Dendritic cell treated with granulocyte-macrophage colony-stimulating factor and Interleukin-4, amounts not matched to agents 40 ng/mL and 50 ng/mL, for 4 days (primary cell): ENCODE data around the gene CCDC112.

Source experiments
- H3K27ac Mint-ChIP-seq: one replicate; pipeline ENCODE4 v1.8.0; 2022; ENCODE audit warnings: mild to moderate bottlenecking, mixed read lengths
- H3K27me3 Mint-ChIP-seq: one replicate; pipeline ENCODE4 v1.8.0; 2022; ENCODE audit warnings: mild to moderate bottlenecking, mixed read lengths
- H3K36me3 Mint-ChIP-seq: one replicate; pipeline ENCODE4 v1.8.0; 2022; ENCODE audit warnings: low read depth, mixed read lengths
- H3K4me1 Mint-ChIP-seq: one replicate; pipeline ENCODE4 v1.8.0; 2022; ENCODE audit warnings: low read depth, mixed read lengths
- H3K4me3 Mint-ChIP-seq: one replicate; pipeline ENCODE4 v1.8.0; 2022; ENCODE audit warnings: mild to moderate bottlenecking, moderate library complexity, mixed read lengths
- H3K9me3 Mint-ChIP-seq: one replicate; pipeline ENCODE4 v1.8.0; 2022; ENCODE audit warnings: mixed read lengths
- intact Hi-C: fragments of 100-400 bp; cut with micrococcal nuclease; formaldehyde crosslinking; loops from one replicate; pipeline ENCODE4 v1.15.0; 2022

Gene CCDC112

GRCh38 chr5:115227281-115227680 is 69.2 kb downstream of the CCDC112 start:
- intact Hi-C loops, result no loop called here
- Mint-ChIP-seq H3K4me1 (peaks cover 13% of the 10 kb centered on the region), H3K4me3 (no peak overlapping the region), H3K36me3 (peaks cover 77% of the 10 kb centered on the region), H3K27me3 (no peaks in the 10 kb centered on the region), H3K9me3 (no peaks in the 10 kb centered on the region), H3K27ac (no peak overlapping the region)
